HG03139 (cell line): Measurements from ENCODE around the gene ABLIM2.

Source experiments
- ATAC-seq: cut with Tn5 transposase; IDR thresholded peaks from one replicate; pipeline ENCODE4 v1.9.1; 2021; ENCODE audit not compliant: unreplicated experiment

Gene ABLIM2

GRCh38 chr4:8009710-8010511 is 148.7 kb downstream of the ABLIM2 start:
- ATAC-seq = no peak

- no peak for ATAC-seq
Observed at GRCh38 chr4:8009097-8009496, 149.5 kb downstream of the ABLIM2 start.

- ATAC-seq = no peak
Observed at GRCh38 chr4:8008391-8008790, 150.2 kb downstream of the ABLIM2 start.

- no peak for ATAC-seq
Observed at GRCh38 chr4:8007581-8007980, 151.0 kb downstream of the ABLIM2 start.

- no peak for ATAC-seq
Observed at GRCh38 chr4:8006471-8006870, 152.1 kb downstream of the ABLIM2 start.

- no peak for ATAC-seq
Observed at GRCh38 chr4:8005814-8006215, 152.8 kb downstream of the ABLIM2 start.

GRCh38 chr4:8005033-8005808 is 153.4 kb downstream of the ABLIM2 start:
- ATAC-seq = no peak

GRCh38 chr4:8004066-8004465 is 154.5 kb downstream of the ABLIM2 start:
- ATAC-seq = no peak

- no peak for ATAC-seq
Observed at GRCh38 chr4:8002525-8003309, 155.9 kb downstream of the ABLIM2 start.

GRCh38 chr4:8001564-8002355 is 156.9 kb downstream of the ABLIM2 start:
- no peak for ATAC-seq

GRCh38 chr4:8000721-8001491 is 157.7 kb downstream of the ABLIM2 start:
- ATAC-seq = no peak

GRCh38 chr4:8000247-8000646 is 158.4 kb downstream of the ABLIM2 start:
- ATAC-seq = no peak

GRCh38 chr4:7999695-8000094 is 158.9 kb downstream of the ABLIM2 start:
- ATAC-seq = no peak

GRCh38 chr4:7999279-7999678 is 159.3 kb downstream of the ABLIM2 start:
- no peak for ATAC-seq

GRCh38 chr4:7998447-7998846 is 160.2 kb downstream of the ABLIM2 start:
- ATAC-seq = no peak

- ATAC-seq = no peak
Observed at GRCh38 chr4:7995866-7996265, 162.7 kb downstream of the ABLIM2 start.

- ATAC-seq = no peak
Observed at GRCh38 chr4:7995135-7995534, 163.5 kb downstream of the ABLIM2 start.

GRCh38 chr4:7993671-7994070 is 164.9 kb downstream of the ABLIM2 start:
- ATAC-seq = no peak

- no peak for ATAC-seq
Observed at GRCh38 chr4:7992846-7993245, 165.8 kb downstream of the ABLIM2 start.
